CD4-positive, alpha-beta T cell treated with Interleukin-6 at 100 ng/mL for 8 hours (primary cell): ENCODE data around the gene GTPBP3.
A peak's percentile ranks its signal among the peaks of the same experiment; 100 is the strongest.
"Not testable (repeated sequence)": the region's sequence is repeated elsewhere in the genome, so short reads cannot be mapped to it uniquely, and the experiment has no call there.

Experiments
- DNase-seq: peaks from one replicate; pipeline ENCODE4 v3.0.0-alpha.2; 2020; ENCODE audit warnings: mixed read lengths, low spot score

Gene GTPBP3

GRCh38 chr19:17336872-17337674, at the start of gene GTPBP3:
Gene GTPBP3 (plus strand): TSS chr19:17337553. CDS start chr19:17337612, 59 bp downstream.
- DNase-seq = peak; percentile 98

- DNase-seq = no peak
Measured at GRCh38 chr19:17289489-17289888, 47.9 kb upstream of the GTPBP3 start.

- peak; percentile 80 for DNase-seq
Measured at GRCh38 chr19:17292301-17293074, 44.9 kb upstream of the GTPBP3 start.

GRCh38 chr19:17293605-17294004, 43.7 kb upstream of the GTPBP3 start:
- DNase-seq = no peak

- DNase-seq = peak; percentile 21
Measured at GRCh38 chr19:17294051-17294891, 43.1 kb upstream of the GTPBP3 start.

- DNase-seq = not testable (repeated sequence)
Measured at GRCh38 chr19:17295551-17295950, 41.8 kb upstream of the GTPBP3 start.

GRCh38 chr19:17296273-17296672, 41.1 kb upstream of the GTPBP3 start:
- DNase-seq = no peak

GRCh38 chr19:17296976-17297375, 40.4 kb upstream of the GTPBP3 start:
- no peak for DNase-seq

- DNase-seq = no peak
Measured at GRCh38 chr19:17300992-17301619, 36.2 kb upstream of the GTPBP3 start.

- DNase-seq = no peak
Measured at GRCh38 chr19:17302391-17303166, 34.8 kb upstream of the GTPBP3 start.

GRCh38 chr19:17303167-17303939, 34.0 kb upstream of the GTPBP3 start, which contains the start of gene ABHD8:
Gene ABHD8 (minus strand): TSS chr19:17303425. CDS start chr19:17301616, 1,809 bp downstream.
- peak; percentile 93 for DNase-seq

GRCh38 chr19:17303940-17304267, 33.4 kb upstream of the GTPBP3 start:
- no peak for DNase-seq

GRCh38 chr19:17304386-17305215, 32.8 kb upstream of the GTPBP3 start:
- DNase-seq = no peak

- DNase-seq = no peak
Measured at GRCh38 chr19:17305216-17305516, 32.2 kb upstream of the GTPBP3 start.

- DNase-seq = peak; percentile 99
Measured at GRCh38 chr19:17305517-17306284, 31.7 kb upstream of the GTPBP3 start, which contains the start of gene MRPL34. Gene MRPL34 (plus strand): TSS chr19:17305872. CDS start chr19:17305893, 21 bp downstream.

GRCh38 chr19:17306285-17306714, 31.1 kb upstream of the GTPBP3 start:
- no peak for DNase-seq

- no peak for DNase-seq
Measured at GRCh38 chr19:17307876-17308377, 29.4 kb upstream of the GTPBP3 start.
